GM12878 (cell line): ENCODE data around the gene ZNF534. TPM values are rescaled to one million over a fixed set of nuclear protein-coding genes. Genes with fewer than 3 reads are reported as not detected.
A peak's percentile ranks its signal among the peaks of the same experiment; 100 is the strongest.

Experiments
- ATAC-seq: fragments of 200-7000 bp; cut with Tn5 transposase; 3 replicates; pipeline ENCODE4 v1.9.1; 2020; ENCODE audit warnings: mild to moderate bottlenecking, moderate library complexity
- BruUV-seq: library from RNA; stranded (reverse); fragments of 400-500 nt; replicated peaks from 2 replicates; lab custom pipeline; 2021; lab: Mats Ljungman, UMichigan
- CTCF ChIA-PET: fragments of 300-600 bp; sonication (Branson Sonifier 250); formaldehyde crosslinking; extraction: SDS; loops from one replicate; lab custom pipeline; 2021; ENCODE audit warnings: inconsistent platforms; lab: Yijun Ruan, JAX
- POLR2A ChIA-PET: fragments of 350-600 bp; formaldehyde crosslinking; extraction: SDS; loops from one replicate; lab custom pipeline; 2021; ENCODE audit warnings: inconsistent platforms; lab: Charles Lee
- RAD21 ChIA-PET: fragments of 300-600 bp; sonication (Branson Sonifier 250); formaldehyde crosslinking; loops from one replicate; lab custom pipeline; 2023; ENCODE audit warnings: antibody characterized with exemption; ENCODE audit not compliant: unreplicated experiment; lab: Charles Lee
- SMC1A ChIA-PET: fragments of 300-600 bp; sonication (Branson Sonifier 250); formaldehyde crosslinking; loops from one replicate; lab custom pipeline; 2023; ENCODE audit not compliant: unreplicated experiment, uncharacterized antibody; lab: Charles Lee
- DNase-seq: peaks from one replicate; pipeline ENCODE4 v3.0.0-alpha.2; 2011; ENCODE audit warnings: low read depth, low spot score
- FAIRE-seq: peaks from 3 replicates; lab custom pipeline; 2011; peaks lifted over from hg19 to GRCh38; lab: Jason Lieb, UNC
- H2AFZ ChIP-seq: 2 replicates; pipeline ENCODE4 v1.6.0; 2011; ENCODE audit warnings: low read depth, low read length, control low read depth; ENCODE audit not compliant: control insufficient read depth
- H3K27ac ChIP-seq: 2 replicates; pipeline ENCODE4 v1.5.1; 2011; ENCODE audit warnings: control low read depth; ENCODE audit not compliant: control insufficient read depth, insufficient read depth
- H3K27me3 ChIP-seq, 2 experiments: replicated peaks in 1 of 2; 2 replicates each; pipeline versions ENCODE4 v1.6.0 to v1.6.1; 2011; ENCODE audit warnings: low read length in 1 of 2; ENCODE audit not compliant: control insufficient read depth in 2 of 2, insufficient read depth in 2 of 2
- H3K36me3 ChIP-seq, 2 experiments: 2 replicates each; pipeline ENCODE4 v1.5.1; 2011; ENCODE audit warnings: low read length in 1 of 2; ENCODE audit not compliant: control insufficient read depth in 2 of 2, insufficient read depth in 2 of 2
- H3K4me1 ChIP-seq: 2 replicates; pipeline ENCODE4 v1.6.1; 2011; ENCODE audit warnings: mild to moderate bottlenecking, low read length, moderate library complexity, mixed read lengths; ENCODE audit not compliant: control insufficient read depth, insufficient read depth
- H3K4me2 ChIP-seq: 2 replicates; pipeline ENCODE4 v1.6.0; 2011; ENCODE audit warnings: control low read depth; ENCODE audit not compliant: control insufficient read depth, insufficient read depth
- H3K4me3 ChIP-seq: fragments of 200-600 bp; sonication (generic); 2 replicates; pipeline ENCODE4 v1.5.1; 2016
- H3K79me2 ChIP-seq: 2 replicates; pipeline ENCODE4 v1.6.0; 2011; ENCODE audit warnings: low read length; ENCODE audit not compliant: control insufficient read depth, insufficient read depth
- H3K9ac ChIP-seq: 2 replicates; pipeline ENCODE4 v1.8.0; 2011; ENCODE audit warnings: low read length, control low read depth, mixed read lengths; ENCODE audit not compliant: control insufficient read depth, insufficient read depth
- H3K9me3 ChIP-seq: replicated peaks from 3 replicates; pipeline ENCODE4 v1.5.1; 2011; ENCODE audit warnings: mild to moderate bottlenecking, low read length; ENCODE audit not compliant: control insufficient read depth, insufficient read depth
- H4K20me1 ChIP-seq: 2 replicates; pipeline ENCODE4 v1.6.0; 2011; ENCODE audit not compliant: control insufficient read depth, insufficient read depth
- GABPA ChIP-seq: IDR thresholded peaks from 2 replicates; pipeline ENCODE4 v1.6.1; 2014; ENCODE audit warnings: antibody characterized with exemption, low read depth, mild to moderate bottlenecking, inconsistent platforms
- TARDBP ChIP-seq: IDR thresholded peaks from 2 replicates; pipeline ENCODE4 v1.6.1; 2016; ENCODE audit warnings: borderline replicate concordance
- ZBTB40 ChIP-seq: fragments of 450-650 bp; IDR thresholded peaks from 2 replicates; pipeline ENCODE4 v1.6.1; 2016; ENCODE audit warnings: mild to moderate bottlenecking, moderate library complexity, borderline replicate concordance
- WGBS: methylation state at CpG from one replicate; pipeline ENCODE4 v1.1.6; 2016; ENCODE audit warnings: low lambda C conversion rate; ENCODE audit not compliant: insufficient replicate concordance, insufficient coverage; ENCODE audit errors: missing lambda C conversion rate; 5-methylcytosine and 5-hydroxymethylcytosine counted together
- in situ Hi-C: fragments of 300-500 bp; cut with MboI; formaldehyde crosslinking; loops from 9 replicates; pipeline ENCODE4 v1.14.3; 2018; ENCODE audit warnings: mixed read lengths
- intact Hi-C: fragments of 100-400 bp; cut with micrococcal nuclease; formaldehyde crosslinking; loops from one replicate; pipeline ENCODE4 v1.14.2; 2022; ENCODE audit not compliant: unreplicated experiment
- polyA plus RNA-seq, 11 experiments: library from polyadenylated mRNA; depleted of rRNA in 4 of 11; unstranded in 6 of 11; stranded (reverse) in 5 of 11; fragments of >200 nt; fragmentation: Nextera tagmentation in 4 of 11; fragmentation: Illumina TruSeq in 1 of 11; extraction: Ambion mirVana in 4 of 11; extraction: Trizol in 1 of 11; gene quantifications; 1 replicate in 1 of 11; 2 replicates in 10 of 11; pipeline versions ENCODE4 v1.2.1 to v1.2.3, GENCODE V29; 2011 to 2016; ENCODE audit warnings: inconsistent platforms in 2 of 11, missing spikeins in 2 of 11, low read depth in 1 of 11
- total RNA-seq, 4 experiments: library from RNA; depleted of rRNA in 3 of 4; stranded (reverse); fragments of >200 nt in 3 of 4; fragmentation: Illumina TruSeq in 1 of 4; extraction: Trizol in 1 of 4; gene quantifications; 2 replicates each; pipeline versions ENCODE4 v1.2.1 to v1.2.3, GENCODE V29; 2013 to 2021

The ZNF534 gene
- total and polyA plus RNA-seq, 10 of the 15 experiments (the other 5 are each of a cell fraction or from before 2014, with no cell fraction given), result 0.39 to 0.79 TPM; not detected in 8

DNA sequence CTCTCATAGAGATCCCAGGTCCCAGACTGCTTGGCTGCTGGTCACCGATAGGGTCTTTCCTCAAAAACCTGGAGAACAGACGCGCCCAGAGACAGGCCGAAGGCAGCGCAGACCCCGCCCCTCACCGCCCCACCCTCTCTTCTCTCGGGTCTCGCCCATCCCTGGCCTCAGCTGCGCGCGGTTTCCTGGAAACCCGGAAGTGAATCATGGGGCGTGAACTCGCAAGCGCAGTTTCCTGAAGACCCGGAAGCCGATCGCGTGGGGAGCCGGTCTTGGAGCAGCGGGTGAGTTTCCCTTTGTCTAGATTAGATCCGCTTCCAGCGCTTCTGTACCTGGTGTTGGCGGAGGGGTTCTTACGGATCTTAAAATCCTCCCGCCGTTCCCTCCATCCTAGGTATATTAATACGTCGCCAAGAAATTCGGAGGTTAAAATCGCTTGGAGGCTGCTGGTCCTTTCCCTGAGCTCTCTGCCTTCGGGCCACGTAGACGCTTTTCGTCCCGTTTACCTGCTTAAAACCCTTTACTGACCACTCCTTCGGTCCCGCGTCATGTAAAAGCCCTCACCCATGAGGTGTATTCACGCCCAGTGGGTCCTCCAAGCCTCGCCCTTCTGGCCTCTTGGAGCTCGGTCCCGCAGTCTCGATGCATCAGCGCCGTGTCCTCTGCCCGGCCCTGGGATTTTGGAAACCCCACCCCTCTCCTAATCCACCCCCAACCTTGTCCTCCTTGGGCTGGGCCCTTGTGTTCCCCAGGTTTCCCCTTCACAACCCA, 24.6 kb downstream of the ZNF534 start, which contains the start of gene ZNF578:
TSS of gene ZNF578 (plus strand) at position 230 of the 771 bp plus-strand sequence. CDS start 48,293 bp downstream, outside the sequence.
- Histone ChIP-seq H3K4me2 (no peak within 1 kb of the TSS), H3K4me3 (no peak within 1 kb of the TSS), H3K79me2 (no peaks in the 10 kb centered on the region), H3K27me3 (no peaks in the 10 kb centered on the region), H4K20me1 (no peaks in the 10 kb centered on the region), H3K9ac (no peak within 1 kb of the TSS), H3K36me3 (no peaks in the 10 kb centered on the region), H3K9me3 (peaks cover 4% of the 10 kb centered on the region; the same call in 2 of the 3 replicates), H3K27ac (no peak within 1 kb of the TSS), H3K4me1 (no peaks in the 10 kb centered on the region), H2AFZ (no peak within 1 kb of the TSS)
- no TSS peak for BruUV-seq
- ATAC-seq, result no peak
- 56% methylated on average over 39 of the region's 48 CpGs for WGBS
- intact Hi-C loops, result no loop called here
- ChIA-PET RAD21 (no interaction called here), SMC1A (interaction anchor here (0.7 kb wide), 1 partner anchor 347 kb away, joined by 3 read pairs; no protein-coding TSS in a partner anchor), CTCF (no interaction called here), POLR2A (no interaction called here)
- DNase-seq, result no peak
- FAIRE-seq, result no peak
- in situ Hi-C loops, result no loop called here
- TF ChIP-seq ZBTB40, result peak; percentile 45; the same call in 1 of the 2 replicates
- TF ChIP-seq GABPA, result peak; percentile 56; the same call in 1 of the 2 replicates
- no peak for TF ChIP-seq TARDBP
